Measurements from ENCODE around the gene PHACTR1.
"Not testable (repeated sequence)": the region's sequence is repeated elsewhere in the genome, so short reads cannot be mapped to it uniquely, and the experiment has no call there.

GRCh38 chr6:13243745-13244144 lies 527.2 kb downstream of the PHACTR1 start:
- not testable (repeated sequence) for TF ChIP-seq POLR2A (IDR thresholded peaks at IDR 0.05)
- TF ChIP-seq, protein P1, sequence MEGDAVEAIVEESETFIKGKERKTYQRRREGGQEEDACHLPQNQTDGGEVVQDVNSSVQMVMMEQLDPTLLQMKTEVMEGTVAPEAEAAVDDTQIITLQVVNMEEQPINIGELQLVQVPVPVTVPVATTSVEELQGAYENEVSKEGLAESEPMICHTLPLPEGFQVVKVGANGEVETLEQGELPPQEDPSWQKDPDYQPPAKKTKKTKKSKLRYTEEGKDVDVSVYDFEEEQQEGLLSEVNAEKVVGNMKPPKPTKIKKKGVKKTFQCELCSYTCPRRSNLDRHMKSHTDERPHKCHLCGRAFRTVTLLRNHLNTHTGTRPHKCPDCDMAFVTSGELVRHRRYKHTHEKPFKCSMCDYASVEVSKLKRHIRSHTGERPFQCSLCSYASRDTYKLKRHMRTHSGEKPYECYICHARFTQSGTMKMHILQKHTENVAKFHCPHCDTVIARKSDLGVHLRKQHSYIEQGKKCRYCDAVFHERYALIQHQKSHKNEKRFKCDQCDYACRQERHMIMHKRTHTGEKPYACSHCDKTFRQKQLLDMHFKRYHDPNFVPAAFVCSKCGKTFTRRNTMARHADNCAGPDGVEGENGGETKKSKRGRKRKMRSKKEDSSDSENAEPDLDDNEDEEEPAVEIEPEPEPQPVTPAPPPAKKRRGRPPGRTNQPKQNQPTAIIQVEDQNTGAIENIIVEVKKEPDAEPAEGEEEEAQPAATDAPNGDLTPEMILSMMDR (IDR thresholded peaks at IDR 0.05): not testable (repeated sequence)
